ENCODE results near the gene FNDC8. TPM values are rescaled to one million over a fixed set of nuclear protein-coding genes. Genes with fewer than 3 reads are reported as not detected.

The FNDC8 gene
- total and polyA plus RNA-seq, 9 of the 15 experiments (the other 6 are each of a cell fraction or from before 2014, with no cell fraction given) = 0.04 TPM; not detected in 8

DNA sequence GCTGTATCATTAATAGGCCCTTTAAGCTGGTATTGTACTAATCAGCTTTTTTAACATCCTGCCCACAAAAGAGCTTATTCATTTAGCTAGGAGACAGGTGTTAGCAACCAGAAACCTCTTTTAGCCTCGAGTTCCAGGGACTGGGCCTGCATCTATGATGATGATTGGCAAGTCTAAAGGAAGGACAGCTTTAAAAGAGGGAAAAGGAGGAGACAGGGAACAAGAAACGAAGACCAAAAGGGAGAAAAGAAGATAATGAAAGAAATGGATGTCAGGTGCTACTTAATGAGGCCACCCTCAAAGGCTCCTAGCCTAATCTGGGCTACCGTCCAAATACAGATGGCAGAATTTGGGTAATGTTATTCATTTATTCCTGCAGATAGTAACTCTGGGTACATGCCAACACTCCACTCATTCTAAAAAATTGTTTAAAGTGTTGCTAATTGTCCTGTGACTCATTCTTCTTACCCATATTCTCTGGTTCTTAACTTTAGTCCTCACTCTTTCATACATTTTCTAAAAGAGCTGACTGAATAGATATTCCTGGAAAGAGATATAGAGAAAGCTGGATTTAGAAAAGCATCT, 39.2 kb upstream of the FNDC8 start:
- intact Hi-C loops (cut with micrococcal nuclease) = no loop called here
- Histone ChIP-seq H3K4me1 (replicated peaks in 1 of 2; ENCODE audit: control insufficient read depth in 2 of 2, insufficient read depth in 2 of 2, low read length in 2 of 2) (peaks cover 6 to 31% of the 10 kb centered on the region in 2 experiments; a peak in 4 of 5 replicates), H3K4me3 (no peak overlapping the region), H3K9ac (ENCODE audit: insufficient read depth in 1 of 2, low read depth in 2 of 2, low read length in 2 of 2) (no peak overlapping the region), H3K27me3 (ENCODE audit: control insufficient read depth in 2 of 2, insufficient read depth in 2 of 2, low read length in 2 of 2) (no peaks in the 10 kb centered on the region), H3K9me1 (ENCODE audit: control insufficient read depth, insufficient read depth, low read length) (peaks cover 3% of the 10 kb centered on the region), H3K27ac (ENCODE audit: extremely low read depth, low read depth, low read length) (no peak overlapping the region), H4K20me1 (replicated peaks; ENCODE audit: control insufficient read depth, insufficient read depth, low read length) (peaks cover 6% of the 10 kb centered on the region; the same call in 1 of the 2 replicates), H3K9me3 (replicated peaks; ENCODE audit: control insufficient read depth, insufficient read depth, low read depth, low read length) (no peaks in the 10 kb centered on the region), H3K79me2 (ENCODE audit: control insufficient read depth, insufficient read depth, low read length) (peaks cover 52% of the 10 kb centered on the region), H3K36me3 (ENCODE audit: control insufficient read depth, insufficient read depth, low read length) (no peaks in the 10 kb centered on the region), H2AFZ (ENCODE audit: low read depth, low read length) (no peak overlapping the region), H3K4me2 (ENCODE audit: insufficient read depth, low read length) (no peak overlapping the region)
- 23% methylated on average over 3 of the region's 3 CpGs for WGBS (ENCODE audit: insufficient coverage, low coverage, missing lambda C conversion rate)
- no TSS peak for BruUV-seq (replicated peaks)
- ChIA-PET CTCF (ENCODE audit: low intra/inter-chr PET ratio) (no interaction called here), POLR2A (interaction anchor here (0.6 to 2.1 kb wide), 6 partner anchors 10 to 28 kb away, joined by 3 to 9 read pairs (median 3); no protein-coding TSS in a partner anchor)
- ATAC-seq = no peak
- no peak for DNase-seq (ENCODE audit: extremely low read depth in 1 of 4, low spot score in 3 of 4)
- FAIRE-seq = no peak
- TF ChIP-seq SMARCA4 (IDR thresholded peaks at IDR 0.05) = no peak
- no peak for TF ChIP-seq CHD4 (IDR thresholded peaks at IDR 0.05; ENCODE audit: insufficient read depth, insufficient replicate concordance, low read depth, low read length, poor library complexity, severe bottlenecking)
- 0 out of 2 replicates have a peak, but pooled peaks have one; percentile 18 for TF ChIP-seq ZNF316 (IDR thresholded peaks at IDR 0.05)
- 0 out of 2 replicates have a peak, but pooled peaks have one; percentile 33 for TF ChIP-seq FOSL1 (tag; conservative IDR thresholded peaks at IDR 0.05)
- TF ChIP-seq NFIC (IDR thresholded peaks at IDR 0.05) = peak; percentile 46; the same call in 1 of the 2 replicates
- peak; percentile 14; the same call in 1 of the 2 replicates for TF ChIP-seq ATF3 (IDR thresholded peaks at IDR 0.05)
- TF ChIP-seq ATF3 (CRISPR knock-in tag; conservative IDR thresholded peaks at IDR 0.05) = no peak
- in situ Hi-C loops (cut with MboI) = no loop called here
